H1 (cell line): Measurements from ENCODE around the gene GPR156. TPM values are rescaled to one million over a fixed set of nuclear protein-coding genes. Genes with fewer than 3 reads are reported as not detected.

Source experiments
- CTCF ChIA-PET: fragments of 300-600 bp; sonication (Branson Sonifier 250); formaldehyde crosslinking; loops from one replicate; lab custom pipeline; 2021; ENCODE audit not compliant: partially characterized antibody; lab: Charles Lee
- POLR2A ChIA-PET: fragments of 300-600 bp; sonication (Branson Sonifier 250); formaldehyde crosslinking; loops from one replicate; lab custom pipeline; 2021; ENCODE audit warnings: inconsistent platforms; ENCODE audit not compliant: partially characterized antibody; lab: Charles Lee
- DNase-seq, 2 experiments: peaks; one replicate each; pipeline versions ENCODE4 v3.0.0 to v3.0.0-alpha.2; 2010 to 2022; ENCODE audit warnings: low spot score in 2 of 2, low read depth in 1 of 2, mixed read lengths in 1 of 2
- FAIRE-seq: peaks from 2 replicates; lab custom pipeline; 2011; peaks lifted over from hg19 to GRCh38; lab: Jason Lieb, UNC
- H2AFZ ChIP-seq: 2 replicates; pipeline ENCODE4 v1.8.1; 2012; ENCODE audit warnings: low read length, inconsistent platforms
- H2AK5ac ChIP-seq: 2 replicates; pipeline ENCODE4 v1.6.1; 2013; ENCODE audit warnings: low read depth, low read length
- H2BK120ac ChIP-seq: replicated peaks from 2 replicates; pipeline ENCODE3; 2013; ENCODE audit warnings: low read depth, low read length, inconsistent platforms
- H2BK12ac ChIP-seq: 2 replicates; pipeline ENCODE4 v1.6.1; 2013; ENCODE audit warnings: low read depth, low read length
- H2BK15ac ChIP-seq: 2 replicates; pipeline ENCODE4 v1.6.1; 2013; ENCODE audit warnings: low read length
- H2BK20ac ChIP-seq: 2 replicates; pipeline ENCODE4 v1.6.1; 2013; ENCODE audit warnings: low read length
- H2BK5ac ChIP-seq: 2 replicates; pipeline ENCODE4 v1.6.1; 2013; ENCODE audit warnings: low read depth, low read length
- H3K14ac ChIP-seq: 2 replicates; pipeline ENCODE4 v1.6.1; 2013; ENCODE audit warnings: inconsistent platforms; ENCODE audit not compliant: insufficient read length
- H3K18ac ChIP-seq: 2 replicates; pipeline ENCODE4 v1.6.1; 2013; ENCODE audit warnings: low read length; ENCODE audit errors: extremely low read depth
- H3K23ac ChIP-seq: 2 replicates; pipeline ENCODE4 v1.6.1; 2013; ENCODE audit warnings: inconsistent platforms; ENCODE audit not compliant: insufficient read length
- H3K23me2 ChIP-seq: 2 replicates; pipeline ENCODE4 v1.6.1; 2013; ENCODE audit warnings: low read depth, low read length
- H3K27ac ChIP-seq: 2 replicates; pipeline ENCODE4 v1.6.1; 2011; ENCODE audit warnings: low read depth, low read length, inconsistent platforms
- H3K27me3 ChIP-seq, 4 experiments: replicated peaks in 1 of 4; 1 replicate in 1 of 4; 2 replicates in 3 of 4; pipeline versions ENCODE4 v1.6.1 to v1.8.1; 2011 to 2013; ENCODE audit warnings: low read length in 3 of 4, mild to moderate bottlenecking in 3 of 4, inconsistent platforms in 2 of 4, mixed read lengths in 2 of 4, moderate library complexity in 1 of 4; ENCODE audit not compliant: control insufficient read depth in 3 of 4, insufficient read depth in 3 of 4; ENCODE audit errors: extremely low read depth in 1 of 4
- H3K36me3 ChIP-seq, 4 experiments: 2 replicates each; pipeline versions ENCODE4 v1.6.1 to v1.8.1; 2011 to 2013; ENCODE audit warnings: mild to moderate bottlenecking in 4 of 4, low read length in 3 of 4, moderate library complexity in 2 of 4, control low read depth in 1 of 4, inconsistent platforms in 1 of 4; ENCODE audit not compliant: insufficient read depth in 4 of 4, control insufficient read depth in 2 of 4
- H3K4ac ChIP-seq: replicated peaks from 2 replicates; pipeline ENCODE3; 2013; ENCODE audit warnings: low read length, low read depth, mixed read lengths, inconsistent platforms; ENCODE audit not compliant: insufficient read length
- H3K4me1 ChIP-seq, 4 experiments: replicated peaks in 1 of 4; 1 replicate in 1 of 4; 2 replicates in 3 of 4; pipeline versions ENCODE4 v1.6.1 to v1.8.1; 2011 to 2013; ENCODE audit warnings: low read length in 3 of 4, inconsistent platforms in 2 of 4, mixed read lengths in 1 of 4; ENCODE audit not compliant: insufficient read depth in 4 of 4, control insufficient read depth in 3 of 4
- H3K4me2 ChIP-seq, 2 experiments: 2 replicates each; pipeline versions ENCODE4 v1.6.1 to v1.8.1; 2011 to 2013; ENCODE audit warnings: low read depth in 2 of 2, low read length in 2 of 2, control low read depth in 1 of 2, inconsistent platforms in 1 of 2, mild to moderate bottlenecking in 1 of 2; ENCODE audit not compliant: insufficient read depth in 1 of 2
- H3K4me3 ChIP-seq, 4 experiments: fragments of 200-600, 300-600 bp in 1 of 4; sonication (generic), shearing (Covaris generic), sonication (Bioruptor Twin) in 1 of 4; 2 replicates each; pipeline versions ENCODE4 v1.5.1 to v1.8.1; 2011 to 2016; ENCODE audit warnings: low read length in 4 of 4, low read depth in 3 of 4, control low read depth in 2 of 4, inconsistent platforms in 2 of 4, mild to moderate bottlenecking in 2 of 4, mixed read lengths in 1 of 4, moderate library complexity in 1 of 4; ENCODE audit not compliant: insufficient read depth in 2 of 4; ENCODE audit errors: extremely low read depth in 1 of 4
- H3K56ac ChIP-seq: replicated peaks from 2 replicates; pipeline ENCODE3; 2013; ENCODE audit warnings: low read depth, mild to moderate bottlenecking, mixed read lengths, low read length, inconsistent platforms; ENCODE audit not compliant: insufficient read length
- H3K79me1 ChIP-seq: 2 replicates; pipeline ENCODE4 v1.6.1; 2013; ENCODE audit warnings: low read depth, low read length, control low read depth
- H3K79me2 ChIP-seq, 2 experiments: 2 replicates each; pipeline versions ENCODE4 v1.6.1 to v1.8.1; 2012 to 2013; ENCODE audit warnings: low read length in 2 of 2, mild to moderate bottlenecking in 2 of 2, inconsistent platforms in 1 of 2; ENCODE audit not compliant: insufficient read depth in 2 of 2, control insufficient read depth in 1 of 2
- H3K9ac ChIP-seq, 4 experiments: replicated peaks in 1 of 4; 1 replicate in 1 of 4; 2 replicates in 3 of 4; pipeline versions ENCODE4 v1.6.1 to v1.8.1; 2011 to 2013; ENCODE audit warnings: low read depth in 3 of 4, low read length in 3 of 4, control low read depth in 2 of 4, mild to moderate bottlenecking in 2 of 4, moderate library complexity in 2 of 4, inconsistent platforms in 1 of 4; ENCODE audit errors: extremely low read depth in 1 of 4
- H3K9me3 ChIP-seq, 2 experiments: 2 replicates each; pipeline versions ENCODE4 v1.6.1 to v1.8.1; 2012 to 2013; ENCODE audit warnings: mild to moderate bottlenecking in 2 of 2, moderate library complexity in 2 of 2, control low read depth in 1 of 2, inconsistent platforms in 1 of 2, low read depth in 1 of 2, low read length in 1 of 2, mixed read lengths in 1 of 2; ENCODE audit not compliant: insufficient read depth in 2 of 2
- H4K20me1 ChIP-seq, 2 experiments: replicated peaks in 1 of 2; 2 replicates each; pipeline versions ENCODE3 to v1.8.1; 2011 to 2013; ENCODE audit warnings: inconsistent platforms in 2 of 2, low read length in 2 of 2, mild to moderate bottlenecking in 1 of 2; ENCODE audit not compliant: insufficient read depth in 2 of 2, control insufficient read depth in 1 of 2
- H4K5ac ChIP-seq: 2 replicates; pipeline ENCODE4 v1.6.1; 2013; ENCODE audit warnings: low read length, low read depth, mixed read lengths, inconsistent platforms; ENCODE audit not compliant: insufficient read length
- H4K8ac ChIP-seq: 2 replicates; pipeline ENCODE4 v1.8.0; 2013; ENCODE audit warnings: mild to moderate bottlenecking, moderate library complexity, low read length, inconsistent platforms; ENCODE audit not compliant: insufficient read depth; ENCODE audit errors: extremely low read depth
- H4K91ac ChIP-seq: replicated peaks from 2 replicates; pipeline ENCODE3; 2013; ENCODE audit warnings: low read length, mixed read lengths, inconsistent platforms; ENCODE audit not compliant: insufficient read length
- BACH1 ChIP-seq: IDR thresholded peaks from 2 replicates; pipeline ENCODE4 v1.6.1; 2012; ENCODE audit warnings: low read length, improper control_type of control experiment
- CREB1 ChIP-seq: IDR thresholded peaks from 2 replicates; pipeline ENCODE4 v1.6.1; 2012; ENCODE audit warnings: inconsistent platforms
- EGR1 ChIP-seq: IDR thresholded peaks from 2 replicates; pipeline ENCODE4 v1.6.1; 2011; ENCODE audit warnings: low read depth, low read length, borderline replicate concordance
- KDM4A ChIP-seq: IDR thresholded peaks from one replicate; pipeline ENCODE4 v1.7.1; 2012; ENCODE audit warnings: low read depth, mild to moderate bottlenecking, moderate library complexity, low read length, inconsistent platforms; ENCODE audit not compliant: severe bottlenecking
- MAFK ChIP-seq: IDR thresholded peaks from 2 replicates; pipeline ENCODE4 v1.6.1; 2012; ENCODE audit warnings: low read depth, mild to moderate bottlenecking, improper control_type of control experiment, low read length
- RBBP5 ChIP-seq: IDR thresholded peaks from 2 replicates; pipeline ENCODE4 v1.7.1; 2012; ENCODE audit warnings: low read depth, mild to moderate bottlenecking, inconsistent platforms, low read length, moderate library complexity, borderline replicate concordance
- SUZ12 ChIP-seq: fragments of 200-600 bp; sonication (generic); IDR thresholded peaks from 2 replicates; pipeline ENCODE4 v1.6.1; 2012; ENCODE audit warnings: mild to moderate bottlenecking, inconsistent platforms, low read length, moderate library complexity, mixed read lengths
- TAF1 ChIP-seq: IDR thresholded peaks from 2 replicates; pipeline ENCODE4 v1.6.1; 2011; ENCODE audit warnings: mild to moderate bottlenecking, low read depth, low read length
- TBP ChIP-seq: IDR thresholded peaks from 2 replicates; pipeline ENCODE4 v1.6.1; 2011; ENCODE audit warnings: low read depth, low read length, improper control_type of control experiment
- WGBS, 2 experiments: shearing (Covaris generic) in 1 of 2; methylation state at CpG; one replicate each; pipeline versions ENCODE4 v1.1.6 to v1.1.7; 2013 to 2015; ENCODE audit warnings: low lambda C conversion rate in 2 of 2, mixed read lengths in 2 of 2, inconsistent platforms in 1 of 2, low coverage in 1 of 2, missing lambda C conversion rate in 1 of 2; ENCODE audit not compliant: insufficient replicate concordance in 2 of 2, insufficient coverage in 1 of 2, insufficient read length in 1 of 2; ENCODE audit errors: extremely low coverage in 1 of 2, missing lambda C conversion rate in 1 of 2; 5-methylcytosine and 5-hydroxymethylcytosine counted together
- long read RNA-seq, 2 experiments: library from RNA in 1 of 2; library from capped mRNA in 1 of 2; stranded (forward); transcript quantifications; one replicate each; pipeline ENCODE4 v2.0.0, GENCODE V29; 2021; ENCODE audit warnings: inconsistent platforms in 1 of 2
- polyA minus RNA-seq, 3 experiments: library from RNA; depleted of rRNA, polyadenylated mRNA; stranded (reverse); fragments of >200 nt; gene quantifications; 1 replicate in 2 of 3; 2 replicates in 1 of 3; pipeline ENCODE4 v1.2.3, GENCODE V29; 2011
- polyA plus RNA-seq, 7 experiments: library from polyadenylated mRNA; depleted of rRNA in 3 of 7; stranded (reverse) in 5 of 7; unstranded in 2 of 7; fragments of >200 nt in 5 of 7; fragments of 200-250 nt in 2 of 7; gene quantifications; 1 replicate in 5 of 7; 2 replicates in 1 of 7; 4 replicates in 1 of 7; pipeline versions ENCODE4 v1.2.1 to v1.2.3, GENCODE V29; 2011 to 2013; ENCODE audit warnings: missing spikeins in 2 of 7, mixed read lengths in 2 of 7
- total RNA-seq: library from RNA; stranded (reverse); fragmentation: NEBNext Ultra II Directional; extraction: Animal tissue kit (Norgen Biotek cat#: 25700); gene quantifications from 2 replicates; pipeline ENCODE4 v1.2.1, GENCODE V29; 2021
- TF ChIP-seq, protein P1 (sequence below): IDR thresholded peaks from 2 replicates; pipeline ENCODE4 v1.6.1; 2012; ENCODE audit warnings: inconsistent platforms

The GPR156 gene
- total RNA-seq (1.8 and 2.1 TPM in 2 replicates), polyA plus RNA-seq (2011; rRNA removed) (1.1 and 1.6 TPM in 2 replicates), polyA minus RNA-seq (2011; rRNA and poly(A)+ RNA removed) (5.0 and 5.5 TPM in 2 replicates)
- 1.1 TPM for polyA plus RNA-seq (2011; cell fraction: cytosol; rRNA removed)
- 1.9 TPM for polyA plus RNA-seq (2011; cell fraction: nucleus; rRNA removed)
- polyA plus RNA-seq (2012, experiment 1 of 2), result 0.80 to 1.9 TPM (median 1.6 TPM) in 4 replicates
- polyA plus RNA-seq (2012, experiment 2 of 2), result 0.37 TPM
- polyA plus RNA-seq (2013, experiment 1 of 2), result 1.6 TPM
- 1.7 TPM for polyA plus RNA-seq (2013, experiment 2 of 2)
- 0.95 TPM for polyA minus RNA-seq (2011; cell fraction: cytosol; rRNA and poly(A)+ RNA removed)
- 9.0 TPM for polyA minus RNA-seq (2011; cell fraction: nucleus; rRNA and poly(A)+ RNA removed)
- long read RNA-seq, experiment 1, partial matches to known transcripts, result 1 of 4 reads
- long read RNA-seq, experiment 1, other reads (novel, unspliced or antisense), result 3 of 4 reads
- long read RNA-seq, experiment 2, result 0 reads

DNA sequence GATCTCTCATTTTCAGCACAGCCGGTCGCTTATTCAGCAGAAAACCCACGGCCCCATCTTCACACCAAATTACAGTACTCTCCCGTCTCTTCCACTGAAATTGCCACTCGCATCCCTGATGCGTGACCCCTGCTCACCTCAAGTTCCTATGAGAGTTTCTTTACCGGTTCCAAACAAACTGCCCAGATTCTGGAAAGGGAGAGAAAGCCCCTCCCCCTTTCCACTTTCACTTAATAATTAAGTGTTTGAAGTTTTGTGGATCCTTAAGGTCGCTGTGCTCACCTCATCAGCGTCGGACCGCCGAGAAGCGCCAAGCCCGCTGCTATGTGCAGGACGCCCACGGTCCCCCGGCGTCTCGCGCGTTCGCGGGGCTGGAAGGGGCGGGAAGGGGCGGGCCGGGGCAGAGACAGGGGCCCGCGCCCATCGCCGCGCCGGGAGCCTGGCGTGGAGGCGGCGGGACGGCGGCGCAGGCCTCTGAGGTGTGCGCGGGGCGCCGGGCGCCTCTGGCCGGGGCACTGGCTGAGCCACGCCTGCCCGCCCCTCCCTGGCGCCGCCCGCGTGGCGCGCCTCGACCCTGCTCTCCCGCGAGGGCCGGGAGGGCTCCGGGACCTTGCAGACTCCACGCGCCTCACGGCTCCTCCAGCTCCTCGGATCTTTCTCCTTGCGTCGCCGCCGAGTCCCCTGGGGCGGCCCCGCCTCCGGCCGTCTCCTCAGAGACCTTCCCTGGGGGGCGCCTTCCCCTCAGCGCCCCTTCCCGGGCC lies at the start of gene GPR156:
GPR156 (minus strand) TSS at position 476 of the 761 bp plus-strand sequence. CDS start 41,124 bp downstream, outside the sequence.
- Histone ChIP-seq H3K14ac (no peak within 1 kb of the TSS), H3K36me3 (no peaks in the 10 kb centered on the region), H4K20me1 (no peaks in the 10 kb centered on the region), H2AFZ (peak within 1 kb of the TSS; percentile 30; the same call in 1 of the 2 replicates), H3K18ac (peak within 1 kb of the TSS; percentile 78), H3K9ac (0 out of 7 replicates have a peak within 1 kb of the TSS, but pooled peaks of 2 of the 4 experiments have one; percentile 6 to 21), H2BK20ac (no peak within 1 kb of the TSS), H3K4me1 (peaks cover 0 to 5% (median 3%) of the 10 kb centered on the region in 4 experiments; a peak in 4 of 7 replicates), H2BK15ac (no peak within 1 kb of the TSS), H3K79me1 (no peaks in the 10 kb centered on the region), H4K8ac (peak within 1 kb of the TSS; percentile 70), H3K23ac (no peak within 1 kb of the TSS), H3K56ac (no peak within 1 kb of the TSS), H2BK5ac (no peak within 1 kb of the TSS), H3K79me2 (no peaks in the 10 kb centered on the region), H3K27me3 (peaks cover 0 to 28% (median 19%) of the 10 kb centered on the region in 4 experiments; a peak in 6 of 7 replicates), H3K9me3 (no peaks in the 10 kb centered on the region; a peak in 1 of 4 replicates), H3K4me2 (peak within 1 kb of the TSS; percentile 71 to 83), H4K91ac (no peak within 1 kb of the TSS), H3K27ac (no peak within 1 kb of the TSS), H3K4ac (no peak within 1 kb of the TSS), H3K23me2 (peaks cover 3% of the 10 kb centered on the region; the same call in 1 of the 2 replicates), H3K4me3 (peak within 1 kb of the TSS; percentile 27 to 69 (median 48)), H4K5ac (no peak within 1 kb of the TSS), H2AK5ac (no peak within 1 kb of the TSS), H2BK12ac (no peak within 1 kb of the TSS), H2BK120ac (no peak within 1 kb of the TSS)
- CTCF ChIA-PET, result no interaction called here
- FAIRE-seq, result no peak
- DNase-seq, result peak in 1 of 2 experiments; percentile 67
- 15% methylated on average over 28 of the region's 72 CpGs; no CpG with 5 or more reads in 1 of the 2 experiments for WGBS, 2 experiments
- POLR2A ChIA-PET, result interaction anchor here (1.3 kb wide), 1 partner anchor 64 kb away, joined by 3 read pairs; the partner anchor contains the start of gene LRRC58
- TF ChIP-seq MAFK (no peak), SUZ12 (0 out of 2 replicates have a peak, but pooled peaks have one; percentile 23), RBBP5 (0 out of 2 replicates have a peak, but pooled peaks have one; percentile 35), TAF1 (peak; percentile 46; the same call in 1 of the 2 replicates), EGR1 (no peak), CREB1 (peak; percentile 46; the same call in 1 of the 2 replicates), TBP (no peak), KDM4A (peak; percentile 92), BACH1 (peak; percentile 14)
- TF ChIP-seq, protein P1, sequence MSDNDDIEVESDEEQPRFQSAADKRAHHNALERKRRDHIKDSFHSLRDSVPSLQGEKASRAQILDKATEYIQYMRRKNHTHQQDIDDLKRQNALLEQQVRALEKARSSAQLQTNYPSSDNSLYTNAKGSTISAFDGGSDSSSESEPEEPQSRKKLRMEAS, result peak; percentile 91
